ENCODE results near the gene ZSCAN5A.
"Not testable (repeated sequence)": the region's sequence is repeated elsewhere in the genome, so short reads cannot be mapped to it uniquely, and the experiment has no call there.

DNA sequence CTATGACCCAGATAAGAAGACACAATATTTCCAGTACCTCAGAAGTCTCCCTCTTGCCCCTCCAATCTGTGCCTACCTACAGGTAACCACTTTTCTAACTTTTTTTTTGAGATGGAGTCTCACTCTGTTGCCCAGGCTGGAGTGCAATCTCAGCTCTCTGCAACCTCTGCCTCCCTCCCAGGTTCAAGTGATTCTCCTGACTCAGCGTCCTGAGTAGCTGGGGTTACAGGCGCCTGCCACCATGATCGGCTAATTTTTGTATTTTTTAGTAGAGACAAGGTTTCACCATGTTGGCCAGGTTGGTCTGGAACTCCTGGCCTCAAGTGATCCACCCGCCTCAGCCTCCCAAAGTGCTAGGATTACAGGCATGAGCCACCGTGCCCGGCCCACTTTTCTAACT is 52.7 kb downstream of the ZSCAN5A start:
- not testable (repeated sequence) for TF ChIP-seq POLR2A (IDR thresholded peaks at IDR 0.05)
- TF ChIP-seq, protein P1, sequence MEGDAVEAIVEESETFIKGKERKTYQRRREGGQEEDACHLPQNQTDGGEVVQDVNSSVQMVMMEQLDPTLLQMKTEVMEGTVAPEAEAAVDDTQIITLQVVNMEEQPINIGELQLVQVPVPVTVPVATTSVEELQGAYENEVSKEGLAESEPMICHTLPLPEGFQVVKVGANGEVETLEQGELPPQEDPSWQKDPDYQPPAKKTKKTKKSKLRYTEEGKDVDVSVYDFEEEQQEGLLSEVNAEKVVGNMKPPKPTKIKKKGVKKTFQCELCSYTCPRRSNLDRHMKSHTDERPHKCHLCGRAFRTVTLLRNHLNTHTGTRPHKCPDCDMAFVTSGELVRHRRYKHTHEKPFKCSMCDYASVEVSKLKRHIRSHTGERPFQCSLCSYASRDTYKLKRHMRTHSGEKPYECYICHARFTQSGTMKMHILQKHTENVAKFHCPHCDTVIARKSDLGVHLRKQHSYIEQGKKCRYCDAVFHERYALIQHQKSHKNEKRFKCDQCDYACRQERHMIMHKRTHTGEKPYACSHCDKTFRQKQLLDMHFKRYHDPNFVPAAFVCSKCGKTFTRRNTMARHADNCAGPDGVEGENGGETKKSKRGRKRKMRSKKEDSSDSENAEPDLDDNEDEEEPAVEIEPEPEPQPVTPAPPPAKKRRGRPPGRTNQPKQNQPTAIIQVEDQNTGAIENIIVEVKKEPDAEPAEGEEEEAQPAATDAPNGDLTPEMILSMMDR (IDR thresholded peaks at IDR 0.05 in 4 of 5, conservative IDR thresholded peaks at IDR 0.05 in 1 of 5), result not testable (repeated sequence)
